SJSA1 (cell line): Measurements from ENCODE around the gene TCP1. TPM values are rescaled to one million over a fixed set of nuclear protein-coding genes. Genes with fewer than 3 reads are reported as not detected.
"Not testable (repeated sequence)": the region's sequence is repeated elsewhere in the genome, so short reads cannot be mapped to it uniquely, and the experiment has no call there.

Source experiments
- DNase-seq, 2 experiments: peaks; one replicate each; pipeline ENCODE4 v3.0.0-alpha.2; 2015 to 2020; ENCODE audit warnings: low spot score in 2 of 2, low read depth in 1 of 2
- H3K27ac ChIP-seq: fragments of 250-450 bp; sonication (Bioruptor Pico); 2 replicates; pipeline ENCODE4 v1.5.1; 2020; ENCODE audit warnings: mild to moderate bottlenecking, moderate library complexity
- H3K27me3 ChIP-seq: fragments of 250-450 bp; sonication (Bioruptor Pico); replicated peaks from 2 replicates; pipeline ENCODE4 v1.5.1; 2020; ENCODE audit warnings: mild to moderate bottlenecking, moderate library complexity
- H3K36me3 ChIP-seq: fragments of 250-450 bp; sonication (Bioruptor Pico); 2 replicates; pipeline ENCODE4 v1.5.1; 2020; ENCODE audit warnings: mild to moderate bottlenecking
- H3K4me1 ChIP-seq: fragments of 250-450 bp; sonication (Bioruptor Pico); replicated peaks from 2 replicates; pipeline ENCODE4 v1.6.1; 2021; ENCODE audit warnings: mild to moderate bottlenecking
- H3K4me3 ChIP-seq: fragments of 250-450 bp; sonication (Bioruptor Pico); 2 replicates; pipeline ENCODE4 v1.5.1; 2020; ENCODE audit warnings: mild to moderate bottlenecking
- H3K9me3 ChIP-seq: fragments of 250-450 bp; sonication (Bioruptor Pico); replicated peaks from 2 replicates; pipeline ENCODE4 v1.5.1; 2020; ENCODE audit warnings: mild to moderate bottlenecking
- total RNA-seq: library from RNA; depleted of rRNA; stranded (reverse); fragments of >200 nt; shearing (Covaris generic); gene quantifications from 2 replicates; pipeline ENCODE4 v1.2.3, GENCODE V29; 2014

The TCP1 gene
- total RNA-seq, 1 experiment from 2014 or later: 422 TPM

DNA sequence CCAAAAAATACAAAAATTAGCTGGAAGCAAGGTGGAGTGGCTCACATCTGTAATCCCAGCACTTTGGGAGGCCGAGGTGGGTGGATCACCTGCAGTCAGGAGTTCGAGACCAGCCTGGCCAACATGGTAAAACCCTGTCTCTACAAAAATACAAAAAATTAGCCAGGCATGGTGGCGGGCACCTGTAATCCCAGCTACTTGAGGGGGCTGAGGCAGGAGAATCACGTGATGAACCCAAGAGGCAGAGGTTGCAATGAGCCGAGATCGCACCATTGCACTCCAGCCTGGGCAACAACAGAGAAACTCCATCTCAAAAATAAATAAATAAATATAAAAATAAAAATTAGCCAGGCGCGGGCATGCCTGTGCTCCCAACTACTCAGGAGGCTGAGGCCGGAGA is 35.3 kb upstream of the TCP1 start:
- peaks cover 11% of the 10 kb centered on the region for H3K27me3 ChIP-seq
- not testable (repeated sequence) for DNase-seq, H3K9me3 ChIP-seq, H3K4me1 ChIP-seq, H3K36me3 ChIP-seq, H3K27ac ChIP-seq, H3K4me3 ChIP-seq

DNA sequence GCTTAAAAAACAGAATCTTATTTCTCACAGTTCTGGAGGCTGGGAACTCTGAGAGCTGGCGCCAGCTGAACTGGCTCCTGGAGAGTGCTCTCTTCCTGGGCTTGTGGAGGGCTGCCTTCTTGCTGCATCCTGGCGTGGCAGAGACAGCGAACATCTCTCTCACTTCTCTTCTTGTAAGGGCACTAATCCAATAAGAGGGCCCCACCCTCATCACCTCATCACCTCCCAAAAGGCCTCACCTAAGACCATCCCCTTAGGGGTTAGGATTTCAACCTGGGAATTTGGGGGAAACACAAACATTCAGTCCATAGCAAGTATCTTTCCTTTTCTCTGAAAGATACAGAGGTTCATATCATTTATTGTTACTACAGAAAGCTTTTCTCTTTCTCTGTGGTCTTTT is 34.6 kb upstream of the TCP1 start:
- no peak for DNase-seq
- H3K9me3 ChIP-seq: no peaks in the 10 kb centered on the region
- no peak overlapping the region for H3K27ac ChIP-seq
- H3K4me3 ChIP-seq: no peak overlapping the region
- H3K4me1 ChIP-seq: no peaks in the 10 kb centered on the region
- peaks cover 12% of the 10 kb centered on the region for H3K27me3 ChIP-seq
- H3K36me3 ChIP-seq: no peaks in the 10 kb centered on the region

DNA sequence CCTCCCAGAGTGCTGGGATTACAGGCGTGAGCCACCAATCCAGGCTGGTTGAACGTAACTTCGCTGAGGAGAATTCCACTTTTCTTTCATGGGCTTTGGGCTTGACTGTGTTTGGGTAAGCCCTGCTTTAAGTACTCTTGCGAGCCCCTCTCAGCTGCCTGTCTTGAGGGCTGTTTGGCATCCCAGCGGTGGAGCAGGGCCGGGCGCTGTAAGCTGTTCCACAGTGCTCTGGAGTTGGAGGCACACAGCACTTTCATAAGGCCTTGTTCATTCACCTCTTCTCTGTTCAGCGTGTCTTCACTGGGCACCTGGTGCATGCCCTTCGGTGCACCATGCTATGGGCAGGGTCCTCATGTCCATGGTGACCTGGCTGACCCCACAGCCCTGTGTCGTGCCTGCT is 32.3 kb upstream of the TCP1 start:
- Histone ChIP-seq H3K4me3 (no peak overlapping the region), H3K9me3 (no peaks in the 10 kb centered on the region), H3K27ac (no peak overlapping the region), H3K36me3 (no peaks in the 10 kb centered on the region), H3K4me1 (no peaks in the 10 kb centered on the region), H3K27me3 (peaks cover 24% of the 10 kb centered on the region)
- no peak for DNase-seq

DNA sequence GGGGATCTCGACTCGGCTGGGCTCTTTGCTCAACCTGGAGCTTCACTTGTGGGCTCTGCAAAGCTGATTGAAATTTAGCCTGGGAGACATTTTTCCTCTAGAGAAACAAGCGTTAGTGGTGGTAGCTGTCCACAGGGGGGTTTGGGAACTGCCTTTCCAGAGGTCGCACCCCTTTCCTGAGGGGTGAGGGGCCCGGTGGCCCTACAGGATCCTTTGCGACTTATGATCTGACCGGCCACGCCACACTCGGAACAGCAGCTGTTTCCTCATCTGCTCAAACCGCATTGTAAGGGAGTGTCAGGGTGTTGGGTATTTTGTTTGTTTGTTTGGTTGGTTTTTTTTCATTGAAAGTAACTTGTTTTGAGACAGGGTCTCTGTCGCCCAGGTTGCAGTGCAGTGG is 31.7 kb upstream of the TCP1 start:
- Histone ChIP-seq H3K4me1 (no peaks in the 10 kb centered on the region), H3K36me3 (no peaks in the 10 kb centered on the region), H3K9me3 (no peaks in the 10 kb centered on the region), H3K27ac (no peak overlapping the region), H3K4me3 (no peak overlapping the region), H3K27me3 (peaks cover 24% of the 10 kb centered on the region)
- DNase-seq: no peak

DNA sequence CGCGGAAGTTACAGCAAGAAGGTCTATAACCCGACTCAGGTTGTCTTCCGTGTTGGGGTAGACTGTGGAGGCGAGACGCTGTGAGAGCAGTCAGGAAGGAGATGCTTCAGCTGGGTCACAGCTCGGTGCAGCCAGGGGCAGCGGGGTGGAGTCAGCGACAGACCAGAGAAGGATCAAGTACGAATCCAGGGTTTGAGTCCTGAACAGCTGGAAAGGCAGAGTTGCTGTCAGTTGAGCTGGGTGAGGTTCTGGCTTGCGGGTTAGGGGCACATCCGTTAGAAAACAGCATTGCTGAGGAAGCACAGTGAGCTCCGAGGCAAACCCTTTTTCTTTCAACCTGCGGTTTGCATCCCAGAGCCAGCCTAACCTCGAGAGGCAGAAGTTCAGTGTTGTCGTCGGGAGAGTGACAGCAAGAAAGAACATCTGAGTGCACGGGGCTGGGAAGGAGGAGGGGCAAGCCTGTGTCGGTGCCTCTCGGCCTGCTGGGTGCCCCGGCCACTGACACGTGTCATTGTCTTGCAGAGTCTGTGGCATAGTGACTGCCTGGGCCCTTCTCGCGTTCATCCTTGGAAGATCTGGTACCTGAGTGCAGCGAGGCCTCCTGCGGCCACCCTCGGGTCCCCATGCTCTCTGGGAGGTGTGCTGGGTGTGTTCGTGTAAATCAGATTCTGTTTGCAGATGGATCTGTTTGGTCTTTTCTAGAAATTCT is 30.7 kb upstream of the TCP1 start:
- Histone ChIP-seq H3K27ac (no peak overlapping the region), H3K9me3 (no peaks in the 10 kb centered on the region)

DNA sequence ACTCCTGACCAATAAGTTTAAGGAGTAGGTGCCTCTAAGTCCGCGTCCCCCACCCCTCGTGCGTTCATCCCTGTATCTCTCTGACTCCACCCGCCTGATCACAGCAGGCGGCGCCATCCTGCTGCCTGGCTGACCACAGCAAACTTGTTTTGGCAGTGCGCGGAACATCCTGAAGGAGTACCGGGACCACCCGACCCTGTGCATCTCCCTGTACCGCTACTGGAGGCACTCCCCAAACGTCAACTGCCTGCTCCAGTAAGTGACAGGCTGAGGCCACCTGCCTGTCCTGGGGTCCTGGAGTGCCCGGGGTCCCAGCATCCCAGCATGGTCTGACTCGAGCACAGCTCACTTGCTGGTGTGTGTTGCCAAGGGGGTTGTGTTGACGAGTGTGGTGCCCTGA is 29.7 kb upstream of the TCP1 start:
- Histone ChIP-seq H3K27me3 (peaks cover 24% of the 10 kb centered on the region), H3K9me3 (no peaks in the 10 kb centered on the region), H3K4me1 (no peaks in the 10 kb centered on the region), H3K4me3 (no peak overlapping the region), H3K36me3 (no peaks in the 10 kb centered on the region), H3K27ac (no peak overlapping the region)
- no peak for DNase-seq

More for the DNA sequence above, 30.7 kb upstream of the TCP1 start:
- Histone ChIP-seq H3K36me3 (no peaks in the 10 kb centered on the region), H3K27me3 (peaks cover 24% of the 10 kb centered on the region), H3K4me3 (no peak overlapping the region), H3K4me1 (no peaks in the 10 kb centered on the region)
- no peak for DNase-seq

DNA sequence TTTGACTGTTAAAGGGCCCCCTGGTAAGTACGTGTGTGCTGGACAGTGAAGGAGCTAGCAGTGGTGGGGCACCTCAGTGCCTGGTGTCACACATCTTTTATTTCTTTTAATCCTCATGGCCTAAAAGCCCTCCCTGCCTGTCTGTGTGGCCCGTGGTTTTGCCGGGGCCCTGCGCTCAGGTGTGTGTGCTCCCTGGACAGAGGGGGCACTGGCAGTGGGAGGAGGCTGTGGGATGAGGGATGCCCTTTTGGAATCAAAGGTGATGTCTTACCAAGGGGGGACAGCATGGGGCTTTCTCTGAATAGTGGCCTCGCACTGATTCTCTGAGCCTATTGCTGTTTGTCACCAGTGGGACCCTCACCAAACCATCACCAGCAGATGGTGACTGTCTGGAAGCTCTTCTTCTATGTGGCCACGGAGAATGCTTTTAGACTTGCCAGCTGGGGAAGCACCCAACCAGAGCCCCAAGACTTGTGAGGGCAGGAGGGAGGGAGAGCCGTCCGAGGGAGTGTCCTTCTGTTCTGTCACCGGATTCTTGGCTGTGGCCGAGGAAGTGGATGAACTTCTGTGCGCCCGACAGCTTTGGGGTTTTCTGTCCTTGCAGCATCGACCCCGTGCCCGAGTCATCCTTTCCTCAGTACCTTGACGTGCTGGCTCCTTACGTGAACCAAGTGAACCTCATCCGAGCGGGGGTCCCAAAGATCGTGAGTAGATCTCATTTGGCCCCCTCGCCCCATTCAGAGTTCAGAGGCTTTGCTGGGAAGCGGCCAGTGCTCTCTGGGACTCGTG is 28.7 kb upstream of the TCP1 start:
- Histone ChIP-seq H3K4me3 (no peak overlapping the region), H3K36me3 (no peaks in the 10 kb centered on the region), H3K27me3 (peaks cover 24% of the 10 kb centered on the region), H3K4me1 (no peaks in the 10 kb centered on the region), H3K9me3 (no peaks in the 10 kb centered on the region), H3K27ac (no peak overlapping the region)
- DNase-seq: no peak

DNA sequence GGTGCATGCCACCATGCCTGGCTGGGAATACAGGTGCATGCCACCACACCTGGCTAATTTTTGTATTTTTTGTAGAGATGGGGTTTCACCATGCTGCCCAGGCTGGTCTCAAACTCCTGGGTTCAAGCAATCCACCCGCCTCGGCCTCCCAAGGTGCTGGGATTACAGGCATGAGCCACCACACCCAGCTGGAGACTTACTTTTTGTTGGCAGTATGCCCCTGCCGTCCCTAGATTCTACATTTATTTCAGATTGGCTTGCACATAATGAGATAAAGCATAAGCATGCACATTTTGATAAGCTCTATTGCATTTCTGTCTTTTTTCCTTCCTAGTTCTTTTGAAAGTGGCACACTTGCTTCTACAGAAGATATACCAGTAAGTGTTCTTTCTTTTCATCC is 27.4 kb upstream of the TCP1 start:
- H3K4me3 ChIP-seq, H3K9me3 ChIP-seq, H3K4me1 ChIP-seq, DNase-seq, H3K36me3 ChIP-seq, H3K27ac ChIP-seq: not testable (repeated sequence)
- H3K27me3 ChIP-seq: peaks cover 24% of the 10 kb centered on the region

DNA sequence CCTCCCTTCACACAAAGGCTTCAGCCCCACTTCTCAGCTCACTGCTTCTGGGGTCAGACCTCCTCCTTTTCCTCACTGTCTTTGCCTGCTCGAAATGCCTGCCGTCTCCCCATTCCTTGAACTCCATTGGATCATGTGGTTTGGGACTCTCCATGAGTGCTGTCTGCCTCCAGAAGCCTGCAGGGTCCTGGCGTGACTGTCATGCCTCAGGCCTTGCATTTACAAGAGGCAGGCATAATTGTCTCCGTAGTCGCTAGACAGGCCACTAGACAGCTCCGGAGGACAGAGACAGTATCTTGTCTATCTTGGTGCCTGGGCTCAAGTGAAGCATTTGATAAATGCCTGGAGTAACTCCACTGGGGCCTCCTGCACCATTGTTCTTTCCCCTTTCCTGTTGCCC is 26.0 kb upstream of the TCP1 start:
- peaks cover 20% of the 10 kb centered on the region for H3K27me3 ChIP-seq
- H3K27ac ChIP-seq: no peak overlapping the region
- no peak overlapping the region for H3K4me3 ChIP-seq
- no peaks in the 10 kb centered on the region for H3K9me3 ChIP-seq
- no peaks in the 10 kb centered on the region for H3K4me1 ChIP-seq
- no peaks in the 10 kb centered on the region for H3K36me3 ChIP-seq
- no peak for DNase-seq

DNA sequence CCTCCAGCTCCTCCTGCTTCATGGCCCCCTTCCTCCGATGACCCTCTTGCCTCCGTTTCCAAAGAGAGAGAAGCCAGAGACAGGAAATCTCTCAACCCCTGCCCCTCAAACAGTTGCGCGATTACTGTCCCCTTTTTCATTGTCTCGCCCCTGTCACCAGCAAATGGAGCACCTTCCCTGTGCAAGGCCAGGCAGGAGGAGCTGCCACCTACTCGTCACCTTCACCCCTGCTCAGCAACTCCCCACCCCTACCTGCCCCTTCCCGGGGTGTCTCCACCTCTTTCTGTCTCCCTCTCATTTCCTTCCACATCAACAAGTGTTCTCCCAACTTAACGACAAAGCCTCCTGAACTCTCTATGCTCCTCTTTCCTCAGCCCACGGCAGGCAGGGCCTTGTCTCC is 24.4 kb upstream of the TCP1 start:
- Histone ChIP-seq H3K4me3 (no peak overlapping the region), H3K4me1 (no peaks in the 10 kb centered on the region), H3K27me3 (peaks cover 11% of the 10 kb centered on the region; the same call in 1 of the 2 replicates), H3K9me3 (no peaks in the 10 kb centered on the region), H3K27ac (no peak overlapping the region), H3K36me3 (no peaks in the 10 kb centered on the region)
- DNase-seq: no peak

DNA sequence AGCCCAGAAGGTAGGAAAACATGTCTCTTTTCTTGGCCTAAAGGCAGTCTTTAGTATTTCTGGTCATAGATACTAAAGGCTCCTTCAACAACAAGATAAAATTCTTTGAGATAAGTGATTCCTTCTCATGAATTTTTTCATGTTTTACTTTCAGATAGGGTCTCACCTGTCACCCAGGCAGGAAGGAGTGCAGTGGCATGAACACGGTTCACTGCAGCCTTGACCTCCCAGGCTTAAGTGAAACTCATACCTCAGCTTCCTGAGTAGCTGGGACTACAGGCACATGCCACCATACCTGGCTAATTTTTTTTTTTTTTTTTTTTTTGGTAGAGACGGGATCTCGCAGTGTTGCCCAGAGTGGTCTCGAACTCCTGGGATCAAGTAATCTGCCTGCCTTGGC is 19.7 kb upstream of the TCP1 start:
- Histone ChIP-seq H3K9me3 (no peaks in the 10 kb centered on the region), H3K4me3 (no peak overlapping the region), H3K27ac (no peak overlapping the region), H3K36me3 (no peaks in the 10 kb centered on the region), H3K4me1 (no peaks in the 10 kb centered on the region), H3K27me3 (no peaks in the 10 kb centered on the region)
- no peak for DNase-seq

DNA sequence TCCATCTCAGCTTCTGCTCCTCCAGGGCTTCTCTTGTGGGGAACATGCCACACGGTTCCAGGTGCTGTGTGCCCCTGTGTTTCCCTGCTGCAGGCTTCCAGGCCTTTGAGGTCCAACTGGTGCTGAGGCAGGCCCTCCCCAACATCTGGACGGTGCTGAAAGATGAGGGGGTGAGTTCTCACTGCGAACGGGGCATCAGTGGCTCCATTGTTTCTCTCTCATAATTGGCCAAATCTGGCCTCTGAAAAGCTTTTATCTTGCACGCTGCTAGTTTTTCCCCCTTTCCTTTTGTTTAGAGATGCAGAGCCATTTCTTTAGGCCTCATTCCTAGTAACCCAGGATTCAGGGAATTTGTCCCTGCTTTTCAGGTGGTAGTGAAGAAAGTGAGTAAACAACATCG is 19.2 kb upstream of the TCP1 start:
- H3K36me3 ChIP-seq: no peaks in the 10 kb centered on the region

DNA sequence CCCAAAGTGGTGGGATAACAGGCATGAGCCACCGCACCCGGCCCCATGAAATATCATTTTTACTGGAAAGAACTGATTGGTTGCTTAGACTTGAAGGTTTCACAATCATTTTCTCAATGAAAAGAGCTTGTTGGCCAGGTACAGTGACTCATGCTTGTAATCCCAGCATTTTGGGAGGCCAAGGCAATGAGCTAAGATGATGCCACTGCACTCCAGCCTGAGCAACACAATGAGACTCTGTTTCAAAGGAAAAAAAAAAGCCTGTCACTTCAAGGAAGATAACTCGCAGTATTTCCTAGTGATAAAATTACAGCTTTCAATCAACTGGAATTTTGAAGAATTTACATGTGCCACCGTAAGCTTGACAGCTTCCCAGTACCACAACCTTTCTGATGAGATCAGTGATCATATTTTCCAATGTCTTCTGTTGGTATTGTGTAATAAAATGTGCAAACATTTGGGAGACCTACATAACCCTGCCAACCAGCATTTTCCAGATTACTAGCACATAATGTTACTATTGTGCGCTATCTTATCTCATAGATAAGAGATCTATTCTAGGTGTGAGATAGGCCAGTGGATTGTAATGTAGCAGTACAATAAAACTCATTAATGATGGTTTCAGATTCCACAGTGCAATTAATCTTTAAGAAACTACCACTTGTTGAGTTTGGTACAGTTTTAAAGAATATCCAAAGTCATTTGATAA is 17.9 kb upstream of the TCP1 start:
- DNase-seq: no peak
- Histone ChIP-seq H3K4me3 (no peak overlapping the region), H3K4me1 (no peaks in the 10 kb centered on the region), H3K9me3 (no peaks in the 10 kb centered on the region), H3K27me3 (no peaks in the 10 kb centered on the region), H3K27ac (no peak overlapping the region), H3K36me3 (no peaks in the 10 kb centered on the region)

More for the DNA sequence above, 19.2 kb upstream of the TCP1 start:
- DNase-seq: no peak
- Histone ChIP-seq H3K4me3 (no peak overlapping the region), H3K27ac (no peak overlapping the region), H3K4me1 (no peaks in the 10 kb centered on the region), H3K27me3 (no peaks in the 10 kb centered on the region), H3K9me3 (no peaks in the 10 kb centered on the region)

DNA sequence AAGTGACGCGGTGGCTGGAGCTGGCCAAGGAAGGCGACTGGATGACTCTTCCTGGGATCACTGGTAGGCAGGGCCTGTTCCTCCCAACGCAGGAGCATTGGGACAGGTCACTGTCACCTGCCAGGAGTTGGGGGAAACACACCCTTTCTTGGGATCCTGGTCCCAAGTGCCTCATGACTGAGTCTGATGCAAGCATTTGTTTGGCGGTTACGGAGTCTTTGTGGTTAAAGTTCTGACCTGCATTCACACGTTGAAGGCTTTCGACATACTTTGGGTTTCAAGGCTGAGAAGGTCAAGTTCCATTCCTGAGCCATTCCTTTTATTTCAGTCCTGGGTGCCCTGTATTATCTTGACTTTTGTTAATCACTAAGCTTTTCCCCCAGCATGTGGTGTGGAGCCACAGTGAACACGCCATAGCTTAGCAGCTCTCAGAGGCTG is 16.6 kb upstream of the TCP1 start:
- Histone ChIP-seq H3K27ac (no peak overlapping the region), H3K36me3 (no peaks in the 10 kb centered on the region), H3K9me3 (no peaks in the 10 kb centered on the region), H3K4me3 (no peak overlapping the region), H3K27me3 (no peaks in the 10 kb centered on the region), H3K4me1 (no peaks in the 10 kb centered on the region)
- no peak for DNase-seq
